SIG-M5 (cell line): ENCODE measurements around the gene RALGAPA1.
A peak's percentile ranks its signal among the peaks of the same experiment; 100 is the strongest.
"Not testable (repeated sequence)": the region's sequence is repeated elsewhere in the genome, so short reads cannot be mapped to it uniquely, and the experiment has no call there.

Experiments used
- DNase-seq: peaks from one replicate; lab custom pipeline; 2025; lab: John Stamatoyannopoulos, UW

RALGAPA1 gene

DNA sequence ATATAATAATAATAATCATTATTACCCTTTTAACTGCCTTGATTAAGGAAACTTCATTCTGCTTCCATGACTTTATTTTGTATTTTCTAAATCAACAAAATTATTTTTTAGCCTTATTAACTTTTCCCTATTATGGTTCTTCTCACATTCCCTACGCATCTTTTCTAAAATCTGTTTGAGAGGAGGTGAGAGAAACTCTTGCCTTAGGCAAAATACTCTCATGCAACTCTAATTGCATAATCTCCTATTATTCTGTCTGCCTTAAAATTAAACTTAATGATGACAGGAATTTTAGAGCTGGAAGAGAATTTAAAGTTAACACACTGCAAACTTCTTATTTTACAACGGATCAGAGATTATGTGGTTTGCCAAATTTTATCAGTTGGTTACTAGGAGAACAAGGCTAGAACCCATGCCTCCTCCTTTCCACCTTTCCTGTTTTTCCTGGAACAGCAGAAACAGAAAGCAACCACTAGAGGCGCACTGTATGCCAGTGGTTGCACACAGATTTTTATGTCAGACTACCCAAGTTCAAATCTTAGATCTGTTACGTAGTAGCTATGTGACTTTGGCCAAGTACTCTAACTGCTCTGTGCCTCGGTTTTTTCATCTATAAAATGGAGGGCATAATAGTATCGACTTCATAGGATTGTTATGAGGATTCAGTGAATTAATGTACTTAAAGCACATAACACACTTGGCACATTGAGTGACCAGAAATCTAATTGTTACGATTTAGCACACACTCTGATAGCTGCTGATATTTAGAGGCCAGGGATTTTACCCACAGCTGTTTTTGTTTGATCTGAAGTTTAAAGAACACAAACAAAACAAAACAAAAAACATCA lies 12.7 kb upstream of the RALGAPA1 start:
- DNase-seq = no peak

DNA sequence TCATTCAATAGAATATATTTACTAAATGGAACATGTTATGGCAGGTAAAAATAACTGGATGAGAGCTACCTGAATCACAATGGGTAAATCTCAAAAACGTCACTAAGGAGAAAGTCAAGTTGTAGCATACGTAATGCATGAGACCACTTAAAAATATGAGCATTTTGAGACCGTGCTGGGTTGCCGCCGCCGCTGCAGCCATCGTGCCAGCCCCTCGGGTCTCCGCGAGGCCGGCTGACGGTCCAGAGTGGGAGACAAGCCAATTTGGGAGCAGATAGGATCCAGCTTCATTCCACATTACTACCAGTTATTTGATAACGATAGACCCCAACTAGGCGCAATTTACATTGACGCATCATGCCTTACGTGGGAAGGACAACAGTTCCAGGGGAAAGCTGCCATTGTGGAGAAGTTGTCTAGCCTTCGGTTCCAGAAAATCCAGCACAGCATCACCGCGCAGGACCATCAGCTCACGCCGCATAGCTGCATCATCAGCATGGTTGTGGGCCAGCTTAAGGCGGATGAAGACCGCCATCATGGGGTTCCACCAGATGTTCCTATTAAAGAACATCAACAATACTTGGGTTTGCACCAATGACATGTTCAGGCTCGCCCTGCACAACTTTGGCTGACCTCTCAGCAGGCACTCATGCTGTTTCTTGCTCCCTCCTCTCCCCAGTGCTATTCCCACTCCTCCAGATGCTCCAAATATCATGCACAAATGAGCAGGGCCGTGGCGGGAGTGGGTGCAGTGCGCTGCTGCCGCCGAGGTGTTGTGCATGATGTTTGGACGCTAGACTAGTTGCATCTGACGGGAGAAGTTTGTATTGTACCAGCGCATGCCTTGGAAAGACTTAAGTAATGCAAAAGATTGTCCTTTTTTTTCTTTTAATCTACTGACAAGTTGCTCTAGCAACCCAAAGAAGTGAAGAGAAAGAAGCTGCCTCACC lies 10.8 kb upstream of the RALGAPA1 start:
- no peak for DNase-seq

DNA sequence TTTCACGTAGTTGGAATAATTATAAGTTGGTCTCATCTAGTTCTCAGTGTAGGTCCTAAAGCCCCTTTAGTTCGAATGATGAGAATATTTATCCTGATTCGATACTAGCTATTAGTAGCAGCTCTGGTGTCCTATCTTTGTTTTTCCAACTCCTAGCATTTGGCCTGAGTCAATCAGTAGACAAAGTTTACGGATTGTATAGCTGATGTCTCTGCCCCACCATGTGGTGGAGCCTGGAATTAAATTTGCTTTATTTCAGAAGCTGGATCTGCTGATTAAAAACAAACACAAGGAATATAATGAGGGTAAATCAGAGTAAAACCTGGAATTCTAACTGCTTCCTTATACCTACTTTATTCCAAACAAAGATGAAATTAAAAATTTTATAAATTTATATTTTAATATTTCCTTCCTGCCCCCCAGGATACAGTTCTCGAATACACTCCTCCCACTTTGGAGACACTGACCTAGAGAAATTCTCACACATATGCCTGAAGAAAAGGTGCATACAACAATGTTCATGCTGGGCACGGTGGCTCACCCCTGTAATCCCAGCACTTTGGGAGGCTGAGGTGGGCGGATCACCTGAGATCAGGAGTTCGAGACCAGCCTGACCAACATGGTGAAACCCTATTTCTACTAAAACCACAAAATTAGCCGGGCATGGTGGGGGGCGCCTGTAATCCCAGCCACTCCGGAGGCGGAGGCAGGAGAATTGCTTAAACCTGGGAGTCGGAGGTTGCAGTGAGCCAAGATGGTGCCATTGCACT lies 9.4 kb upstream of the RALGAPA1 start:
- DNase-seq = no peak

- DNase-seq = peak; percentile 17
Observed at GRCh38 chr14:35814371-35815005, 5.4 kb upstream of the RALGAPA1 start.

DNA sequence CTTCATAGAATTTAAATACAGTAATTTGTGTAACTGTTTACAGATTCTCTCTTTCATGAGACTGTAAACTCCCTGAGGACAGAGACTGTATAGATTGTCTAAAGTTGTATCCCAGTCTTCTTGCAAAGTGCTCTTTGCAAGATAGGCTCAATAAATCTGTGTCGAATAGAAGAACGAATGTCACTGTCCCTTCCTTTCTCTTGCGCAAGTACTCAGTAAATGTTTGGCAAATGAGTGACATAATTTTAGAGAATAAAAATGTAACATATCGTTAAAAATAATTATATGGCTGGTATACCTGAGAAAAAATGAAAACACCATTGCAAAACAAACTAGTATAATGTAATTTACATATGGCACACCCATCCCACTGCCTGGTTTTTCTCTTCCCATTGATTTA lies 1.9 kb upstream of the RALGAPA1 start:
- no peak for DNase-seq

DNA sequence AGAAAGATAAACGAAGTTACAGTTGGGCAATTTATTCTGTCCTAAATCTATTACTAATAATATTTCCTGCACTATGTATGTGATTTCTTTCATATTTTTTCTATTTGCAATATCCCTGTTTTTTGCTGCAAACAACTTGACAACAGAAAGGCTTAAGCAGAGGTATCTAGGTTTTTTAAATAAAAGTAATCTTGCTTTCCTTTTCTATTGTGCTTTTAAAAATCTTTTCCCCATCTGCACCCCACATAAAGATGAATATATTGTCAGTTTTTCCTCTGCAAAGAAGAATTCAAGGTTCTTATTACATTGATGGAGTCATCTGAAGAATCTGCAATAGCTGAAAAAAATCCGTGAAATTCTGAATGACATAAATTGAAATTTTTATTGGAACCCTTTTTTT lies 502 bp upstream of the RALGAPA1 start:
- no peak for DNase-seq

- DNase-seq = no peak
Observed at GRCh38 chr14:35808076-35808637, 938 bp downstream of the RALGAPA1 start.

DNA sequence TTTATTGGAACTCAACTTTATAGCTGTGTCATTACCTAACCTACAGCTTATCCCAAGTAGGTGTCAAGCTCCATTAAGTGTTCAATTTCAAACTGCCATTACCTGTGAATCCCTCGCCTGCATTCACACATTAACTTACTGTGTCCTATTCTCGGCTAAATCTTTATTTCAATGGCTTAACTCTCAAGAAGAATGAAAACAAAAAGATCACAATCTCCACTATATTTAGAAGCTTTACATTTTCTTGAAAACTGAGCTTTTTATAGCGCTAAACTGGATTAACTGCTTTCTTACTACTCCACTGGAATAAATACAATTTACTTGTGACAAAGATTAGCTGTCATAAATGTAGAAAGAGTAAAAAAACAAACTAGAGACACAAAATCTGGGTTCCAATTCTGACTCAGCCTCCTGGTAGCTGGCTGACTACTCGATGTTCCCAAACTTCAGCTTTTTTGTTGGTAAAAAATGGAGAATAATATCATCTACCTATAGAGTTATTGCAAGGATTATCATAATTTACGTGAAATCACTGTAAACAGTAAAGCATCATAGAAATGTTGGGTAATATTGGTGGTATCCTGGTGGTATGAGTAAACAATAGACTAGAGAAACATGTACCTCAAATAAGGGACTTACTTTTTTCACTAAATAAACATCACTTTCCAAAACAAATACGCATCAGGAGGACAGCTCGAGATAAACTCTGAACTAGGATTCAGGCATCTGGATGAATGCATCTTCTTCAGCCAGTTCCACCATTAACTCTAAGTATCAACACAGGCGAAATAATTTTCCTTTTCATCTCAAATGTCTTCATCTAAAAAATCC lies 1.7 kb downstream of the RALGAPA1 start:
- no peak for DNase-seq

- DNase-seq = no peak
Observed at GRCh38 chr14:35806006-35806907, 2.8 kb downstream of the RALGAPA1 start.

DNA sequence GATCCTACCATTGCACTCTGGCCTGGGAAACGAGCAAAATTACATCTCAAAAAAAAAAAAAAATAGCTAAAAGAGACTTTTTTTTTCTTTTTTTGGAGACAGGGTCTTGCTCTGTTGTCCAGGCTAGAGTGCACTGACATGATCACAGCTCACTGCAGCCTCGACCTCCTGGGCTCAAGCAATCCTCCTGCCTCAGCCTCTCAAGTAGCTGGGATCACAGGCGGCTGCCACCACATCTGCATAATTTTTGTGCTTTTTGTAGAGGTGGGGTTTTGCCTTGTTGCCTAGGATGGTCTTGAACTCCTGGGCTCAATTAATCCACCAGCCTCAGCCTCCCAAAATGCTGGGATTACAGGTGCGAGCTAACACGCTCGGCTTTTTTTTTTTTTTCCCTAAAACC lies 11.3 kb downstream of the RALGAPA1 start:
- DNase-seq = no peak

DNA sequence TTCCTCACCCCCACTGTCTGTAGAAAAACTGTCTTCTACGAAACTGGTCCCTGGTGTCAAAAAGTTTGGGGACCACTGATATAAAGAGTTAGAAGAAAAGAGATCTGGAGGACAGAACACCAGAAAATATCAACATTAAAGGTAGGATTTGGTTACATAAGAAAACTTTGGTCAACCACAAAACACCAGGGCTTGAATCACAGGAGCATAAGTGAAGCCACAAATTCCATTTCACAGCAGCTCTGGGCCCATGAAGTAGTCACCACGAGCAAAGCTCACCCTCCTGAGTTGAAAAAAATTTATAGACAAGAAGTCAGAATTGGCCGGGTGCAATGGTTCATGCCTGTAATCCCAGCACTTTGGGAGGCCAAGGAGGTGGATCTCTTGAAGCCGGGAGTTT lies 19.4 kb downstream of the RALGAPA1 start:
- no peak for DNase-seq

DNA sequence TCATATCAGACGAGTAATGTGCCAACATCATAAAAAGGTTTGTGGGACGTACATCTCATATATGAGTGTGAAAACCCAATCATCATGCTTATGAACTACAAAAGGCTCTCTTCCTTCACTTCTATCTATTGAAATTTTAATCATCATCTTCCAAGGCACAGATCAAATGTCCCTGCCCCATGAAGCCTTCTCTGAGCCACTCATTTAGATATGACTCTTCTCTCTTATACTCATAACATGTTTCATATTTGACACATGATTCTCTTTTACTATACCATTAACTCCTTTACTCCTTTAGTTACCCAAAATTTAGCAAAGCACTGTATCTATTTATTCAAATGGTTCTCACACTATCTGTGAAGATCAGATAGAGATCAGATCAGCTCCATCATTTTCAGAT lies 22.2 kb downstream of the RALGAPA1 start:
- DNase-seq = no peak

DNA sequence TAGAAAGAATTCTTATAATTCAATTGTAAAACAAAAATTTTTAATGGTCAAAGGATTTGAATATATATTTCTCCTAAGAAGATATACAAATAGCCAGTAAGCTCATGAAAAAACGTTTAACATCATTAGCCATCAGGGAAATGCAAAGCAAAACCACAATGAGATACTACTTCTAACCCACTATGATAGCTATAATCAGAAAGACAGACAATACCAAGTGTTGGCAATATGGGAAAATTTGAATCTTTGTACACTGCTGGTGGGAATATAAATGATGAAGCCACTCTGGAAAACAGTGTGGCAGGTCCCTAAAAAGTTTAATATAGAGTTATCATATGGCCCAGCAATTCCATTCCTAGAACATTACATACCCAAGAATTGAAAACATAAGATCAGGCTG lies 25.4 kb downstream of the RALGAPA1 start:
- DNase-seq = no peak

- no peak for DNase-seq
Observed at GRCh38 chr14:35779368-35779767, 29.7 kb downstream of the RALGAPA1 start.

- not testable (repeated sequence) for DNase-seq
Observed at GRCh38 chr14:35777550-35777949, 31.5 kb downstream of the RALGAPA1 start.

DNA sequence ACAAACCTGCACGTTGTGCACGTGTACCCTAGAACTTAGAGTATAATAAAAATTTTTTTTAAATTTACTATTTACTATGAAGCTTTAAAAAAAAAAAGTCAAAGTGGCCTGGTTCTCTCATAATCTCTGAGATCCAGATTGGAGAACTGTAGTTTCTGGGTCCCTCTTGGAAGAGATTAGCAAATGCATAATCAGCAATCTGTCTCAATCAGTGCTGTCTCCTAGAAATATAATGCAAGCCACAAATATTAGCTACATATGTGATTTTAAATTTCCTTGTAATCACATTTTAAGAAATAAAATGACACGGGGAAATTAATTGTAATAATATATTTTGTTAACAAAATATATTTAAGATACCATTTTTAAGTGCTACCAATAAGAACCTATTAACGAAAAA lies 32.3 kb downstream of the RALGAPA1 start:
- no peak for DNase-seq

DNA sequence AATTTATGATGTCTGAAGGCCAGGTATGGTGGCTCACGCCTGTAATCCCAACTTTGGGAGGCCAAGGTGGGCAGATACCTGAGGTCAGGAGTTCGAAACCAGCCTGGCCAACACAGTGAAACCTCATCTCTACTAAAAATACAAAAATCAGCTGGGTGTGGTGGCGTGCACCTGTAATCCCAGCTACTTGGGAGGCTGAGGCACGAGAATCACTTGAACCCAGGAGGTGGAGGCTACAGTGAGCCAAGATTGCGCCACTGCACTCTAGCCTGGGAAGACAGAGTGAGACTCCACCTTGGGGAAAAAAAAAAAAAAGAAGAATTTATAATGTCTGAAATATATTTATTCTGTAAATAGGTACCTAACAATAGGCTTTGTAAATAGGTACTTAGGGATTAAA lies 33.0 kb downstream of the RALGAPA1 start:
- not testable (repeated sequence) for DNase-seq

- DNase-seq = no peak
Observed at GRCh38 chr14:35766700-35767082, 42.4 kb downstream of the RALGAPA1 start.

- DNase-seq = no peak
Observed at GRCh38 chr14:35766036-35766699, 42.9 kb downstream of the RALGAPA1 start.
